Naive thymus-derived CD4-positive, alpha-beta T cell (primary cell): ENCODE results near the gene PCMT1. TPM values are rescaled to one million over a fixed set of nuclear protein-coding genes. Genes with fewer than 3 reads are reported as not detected.

Experiments
- ATAC-seq: fragments of 150-1000 bp; cut with Tn5 transposase; 2 replicates; pipeline ENCODE4 v1.10.0; 2021; ENCODE audit warnings: mild to moderate bottlenecking, moderate library complexity
- CTCF ChIA-PET: fragments of 350-600 bp; sonication (Branson Sonifier 250); formaldehyde crosslinking; loops from one replicate; lab custom pipeline; 2021; ENCODE audit warnings: antibody characterized with exemption; lab: Charles Lee
- POLR2A ChIA-PET: fragments of 350-600 bp; sonication (Branson Sonifier 250); formaldehyde crosslinking; loops from one replicate; lab custom pipeline; 2021; ENCODE audit warnings: antibody characterized with exemption, inconsistent platforms; lab: Charles Lee
- DNase-seq, 9 donors: peaks; one replicate each; pipeline versions ENCODE4 v3.0.0 to v3.0.0-alpha.2; 2020 to 2022; ENCODE audit warnings: mixed read lengths in 1 of 9
- H3K27ac ChIP-seq: one replicate; pipeline ENCODE4 v1.7.0; 2013; ENCODE audit warnings: mild to moderate bottlenecking, low read depth, low read length, moderate library complexity
- H3K27me3 ChIP-seq, 2 donors: one replicate each; pipeline ENCODE4 v1.7.0; 2013; ENCODE audit warnings: low read length in 2 of 2, mild to moderate bottlenecking in 2 of 2, moderate library complexity in 2 of 2; ENCODE audit not compliant: control insufficient read depth in 2 of 2, insufficient read depth in 2 of 2
- H3K36me3 ChIP-seq, 3 experiments: 1 replicate in 2 of 3; 2 replicates in 1 of 3; pipeline ENCODE4 v1.7.0; 2013; ENCODE audit warnings: low read length in 3 of 3, mild to moderate bottlenecking in 3 of 3, moderate library complexity in 1 of 3; ENCODE audit not compliant: insufficient read depth in 3 of 3, control insufficient read depth in 2 of 3
- H3K4me1 ChIP-seq, 2 donors: one replicate each; pipeline ENCODE4 v1.7.0; 2013; ENCODE audit warnings: low read length in 2 of 2, mild to moderate bottlenecking in 2 of 2, moderate library complexity in 1 of 2; ENCODE audit not compliant: control insufficient read depth in 2 of 2, insufficient read depth in 2 of 2
- H3K4me3 ChIP-seq: 2 replicates; pipeline ENCODE4 v1.7.0; 2013; ENCODE audit warnings: mild to moderate bottlenecking, low read length
- H3K9me3 ChIP-seq, 3 experiments: 1 replicate in 2 of 3; 2 replicates in 1 of 3; pipeline ENCODE4 v1.7.0; 2013; ENCODE audit warnings: low read length in 3 of 3; ENCODE audit not compliant: control insufficient read depth in 2 of 3
- H3K27ac Mint-ChIP-seq, 9 donors: one replicate each; pipeline ENCODE4 v1.8.0; 2020 to 2022; ENCODE audit warnings: mixed read lengths in 9 of 9, mild to moderate bottlenecking in 8 of 9, moderate library complexity in 5 of 9, inconsistent platforms in 2 of 9
- H3K27me3 Mint-ChIP-seq, 5 donors: one replicate each; pipeline ENCODE4 v1.8.0; 2021 to 2022; ENCODE audit warnings: mixed read lengths in 5 of 5, mild to moderate bottlenecking in 1 of 5
- H3K36me3 Mint-ChIP-seq, 5 donors: one replicate each; pipeline ENCODE4 v1.8.0; 2020 to 2022; ENCODE audit warnings: mixed read lengths in 5 of 5, mild to moderate bottlenecking in 3 of 5, inconsistent platforms in 1 of 5
- H3K4me1 Mint-ChIP-seq, 7 donors: one replicate each; pipeline ENCODE4 v1.8.0; 2020 to 2022; ENCODE audit warnings: mixed read lengths in 7 of 7, mild to moderate bottlenecking in 3 of 7, inconsistent platforms in 1 of 7
- H3K4me3 Mint-ChIP-seq, 10 donors: one replicate each; pipeline ENCODE4 v1.8.0; 2020 to 2022; ENCODE audit warnings: mild to moderate bottlenecking in 10 of 10, mixed read lengths in 10 of 10, moderate library complexity in 6 of 10, inconsistent platforms in 2 of 10
- H3K9me3 Mint-ChIP-seq, 11 donors: one replicate each; pipeline ENCODE4 v1.8.0; 2020 to 2022; ENCODE audit warnings: mixed read lengths in 11 of 11, mild to moderate bottlenecking in 4 of 11, inconsistent platforms in 1 of 11, moderate library complexity in 1 of 11
- intact Hi-C, 2 donors: fragments of 100-400 bp; cut with micrococcal nuclease; formaldehyde crosslinking; loops; one replicate each; pipeline ENCODE4 v1.15.1; 2023
- polyA plus RNA-seq, 2 donors: library from polyadenylated mRNA; unstranded; fragments of 300-500 nt; fragmentation: Illumina TruSeq; gene quantifications; one replicate each; pipeline ENCODE4 v1.2.3, GENCODE V29; 2021
- total RNA-seq, 6 experiments: library from RNA in 5 of 6; stranded (reverse) in 5 of 6; gene quantifications; 1 replicate in 5 of 6; 2 replicates in 1 of 6; pipeline ENCODE4 v1.2.3 and lab custom pipeline; 2021 to 2026

The PCMT1 gene
- total and polyA plus RNA-seq, 7 experiments from 2014 or later, result 26.6 to 135 (median 51.9) TPM

DNA sequence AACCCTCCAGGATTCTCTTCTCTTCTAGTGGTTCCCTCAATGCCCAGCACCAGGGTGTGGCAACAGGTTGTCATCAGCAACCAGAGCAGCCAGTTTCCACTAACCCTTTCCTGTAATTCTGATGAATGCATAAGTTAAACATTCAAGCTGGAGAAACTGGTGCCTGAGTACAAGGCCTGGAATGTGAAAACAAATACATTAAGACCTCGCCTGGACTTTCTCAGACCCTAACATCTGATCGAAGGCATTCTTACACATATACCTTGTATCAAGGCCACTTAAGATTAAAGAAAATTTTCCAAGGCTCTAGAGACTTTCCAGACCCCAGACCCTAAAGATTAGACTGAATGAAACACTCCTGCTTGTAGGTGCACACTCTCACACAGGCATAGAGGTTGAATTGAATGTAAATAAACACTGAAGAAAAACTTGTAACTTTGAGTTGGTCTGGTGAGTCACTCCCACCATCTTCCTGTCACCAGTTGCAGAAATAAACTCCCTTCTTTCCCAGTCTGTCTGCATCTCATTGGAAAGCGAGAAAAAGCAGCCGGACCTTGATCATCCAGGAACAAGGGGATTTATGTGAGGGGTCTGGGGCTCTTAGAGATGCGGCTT lies 105.6 kb downstream of the PCMT1 start:
- CTCF ChIA-PET, result no interaction called here
- Mint-ChIP-seq H3K4me3 (no peak overlapping the region), H3K27me3 (peaks cover 0 to 20% (median 5%) of the 10 kb centered on the region in 5 donors), H3K36me3 (peaks cover 0 to 6% (median 0%) of the 10 kb centered on the region in 5 donors), H3K9me3 (no peaks in the 10 kb centered on the region), H3K27ac (no peak overlapping the region), H3K4me1 (peaks cover 5 to 33% (median 14%) of the 10 kb centered on the region in 7 donors)
- Histone ChIP-seq H3K27ac (no peak overlapping the region), H3K36me3 (no peaks in the 10 kb centered on the region), H3K4me3 (no peak overlapping the region), H3K4me1 (peaks cover 0 to 4% of the 10 kb centered on the region in 2 donors), H3K9me3 (no peaks in the 10 kb centered on the region), H3K27me3 (no peaks in the 10 kb centered on the region)
- DNase-seq (no peak), ATAC-seq (no peak)
- intact Hi-C loops, result no loop called here
- POLR2A ChIA-PET, result no interaction called here

DNA sequence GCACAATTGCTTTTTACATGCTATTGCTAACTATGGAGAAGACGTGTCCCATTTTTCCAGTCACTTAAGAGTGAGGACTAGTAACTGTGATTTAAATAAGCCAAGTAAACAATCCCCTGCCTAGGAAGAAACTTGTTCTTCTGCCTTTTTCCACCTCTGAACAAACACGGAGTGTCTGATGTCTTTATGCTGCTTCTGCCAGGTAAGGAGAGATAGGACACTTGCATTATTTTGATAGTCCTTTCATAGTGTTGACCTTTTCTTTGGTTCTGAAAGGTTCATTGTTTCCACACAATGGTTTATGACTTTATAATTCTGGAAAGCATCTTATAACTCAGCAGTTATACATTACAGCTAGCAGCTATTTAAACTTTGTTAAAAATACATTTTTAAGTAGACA lies 106.2 kb downstream of the PCMT1 start:
- H3K4me1 Mint-ChIP-seq, result peaks cover 5 to 33% (median 14%) of the 10 kb centered on the region in 7 donors
- H3K36me3 ChIP-seq, result no peaks in the 10 kb centered on the region
- DNase-seq (no peak), ATAC-seq (no peak)
- no peak overlapping the region for H3K27ac Mint-ChIP-seq
- no peaks in the 10 kb centered on the region for H3K9me3 Mint-ChIP-seq
- no peaks in the 10 kb centered on the region for H3K27me3 ChIP-seq
- H3K4me3 ChIP-seq, result no peak overlapping the region
- intact Hi-C loops, result no loop called here
- H3K27me3 Mint-ChIP-seq, result peaks cover 0 to 24% (median 6%) of the 10 kb centered on the region in 5 donors
- H3K27ac ChIP-seq, result no peak overlapping the region
- peaks cover 0 to 4% of the 10 kb centered on the region in 2 donors for H3K4me1 ChIP-seq
- ChIA-PET CTCF (no interaction called here), POLR2A (interaction anchor here (0.6 kb wide), 1 partner anchor 39 kb away, joined by 3 read pairs; no protein-coding TSS in a partner anchor)
- H3K9me3 ChIP-seq, result no peaks in the 10 kb centered on the region
- H3K4me3 Mint-ChIP-seq, result no peak overlapping the region
- H3K36me3 Mint-ChIP-seq, result peaks cover 0 to 6% (median 0%) of the 10 kb centered on the region in 5 donors

DNA sequence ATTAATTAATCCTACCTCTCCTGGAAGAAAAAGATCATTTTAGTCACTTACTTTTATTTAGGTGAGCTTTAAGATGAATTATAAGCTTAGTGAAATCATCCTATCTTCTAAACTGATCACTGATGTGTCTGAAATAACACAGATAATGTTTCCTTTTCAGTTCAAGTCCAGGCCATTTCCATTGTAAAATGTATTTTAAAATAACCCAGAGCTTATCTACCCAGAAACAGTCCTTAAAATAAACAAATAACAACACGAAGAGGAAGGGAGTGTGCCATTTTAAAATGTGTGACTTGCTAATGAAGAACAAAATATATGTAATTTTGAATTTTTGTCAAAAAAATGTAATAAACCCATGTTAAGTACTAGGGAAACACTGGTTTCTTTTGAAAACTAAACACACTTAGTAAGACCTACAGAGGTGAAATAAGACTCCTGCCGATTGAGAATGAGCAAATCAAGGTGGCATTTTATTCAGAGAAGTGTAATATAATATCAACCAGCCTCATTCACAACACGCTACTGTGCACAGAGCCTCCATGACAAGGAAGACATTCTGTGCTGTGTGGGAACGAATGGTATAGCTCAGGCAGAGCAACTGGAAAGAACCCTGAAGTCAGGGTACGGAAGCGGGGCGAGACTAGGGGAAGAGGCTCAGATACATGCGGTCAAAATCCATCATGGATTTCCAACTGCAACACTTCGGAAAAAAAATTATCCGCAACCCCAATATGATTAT lies 106.9 kb downstream of the PCMT1 start:
- peaks cover 5 to 33% (median 14%) of the 10 kb centered on the region in 7 donors for H3K4me1 Mint-ChIP-seq
- CTCF ChIA-PET, result no interaction called here
- H3K36me3 Mint-ChIP-seq, result peaks cover 0 to under 1% (median 0%) of the 10 kb centered on the region in 5 donors
- no peak overlapping the region for H3K4me3 ChIP-seq
- no peak for DNase-seq
- H3K9me3 Mint-ChIP-seq, result peaks cover 0 to 1% (median 0%) of the 10 kb centered on the region in 11 donors
- no peak overlapping the region for H3K27ac ChIP-seq
- intact Hi-C loops, result no loop called here
- H3K4me3 Mint-ChIP-seq, result no peak overlapping the region
- no peak for ATAC-seq
- H3K27ac Mint-ChIP-seq, result no peak overlapping the region
- H3K36me3 ChIP-seq, result no peaks in the 10 kb centered on the region
- peaks cover 0 to 4% of the 10 kb centered on the region in 2 donors for H3K4me1 ChIP-seq
- H3K27me3 Mint-ChIP-seq, result peaks cover 0 to 25% (median 12%) of the 10 kb centered on the region in 5 donors
- POLR2A ChIA-PET, result interaction anchor here (0.6 kb wide), 1 partner anchor 40 kb away, joined by 3 read pairs; no protein-coding TSS in a partner anchor
- no peaks in the 10 kb centered on the region for H3K27me3 ChIP-seq
- no peaks in the 10 kb centered on the region for H3K9me3 ChIP-seq

DNA sequence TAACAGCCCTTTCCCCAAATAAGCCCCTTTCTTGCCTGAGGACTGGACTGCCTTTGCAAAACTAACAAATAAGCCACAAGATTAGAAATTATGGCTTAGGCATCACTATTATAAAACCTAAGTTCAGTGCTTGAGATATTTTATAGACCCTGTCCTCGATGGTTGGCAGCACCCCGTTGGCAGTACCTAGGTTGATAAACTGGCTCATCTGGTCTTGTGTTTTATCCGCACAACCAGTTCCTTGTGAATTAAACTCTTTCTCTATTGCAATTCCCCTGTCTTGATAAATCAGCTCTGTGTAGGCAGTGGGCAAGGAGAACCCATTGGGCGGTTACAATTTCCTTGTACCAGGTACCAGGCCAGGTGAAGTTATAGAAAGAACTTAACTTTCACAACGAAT lies 108.0 kb downstream of the PCMT1 start:
- H3K27ac ChIP-seq, result no peak overlapping the region
- CTCF ChIA-PET, result no interaction called here
- no peaks in the 10 kb centered on the region for H3K36me3 Mint-ChIP-seq
- peaks cover 2 to 25% (median 5%) of the 10 kb centered on the region in 7 donors for H3K4me1 Mint-ChIP-seq
- H3K4me3 Mint-ChIP-seq, result no peak overlapping the region
- peaks cover 0 to 31% (median 12%) of the 10 kb centered on the region in 5 donors for H3K27me3 Mint-ChIP-seq
- H3K27me3 ChIP-seq, result no peaks in the 10 kb centered on the region
- H3K36me3 ChIP-seq, result no peaks in the 10 kb centered on the region
- DNase-seq, result no peak
- intact Hi-C loops, result no loop called here
- POLR2A ChIA-PET, result no interaction called here
- ATAC-seq, result no peak
- no peak overlapping the region for H3K4me3 ChIP-seq
- H3K9me3 ChIP-seq, result no peaks in the 10 kb centered on the region
- H3K9me3 Mint-ChIP-seq, result peaks cover 0 to 1% (median 0%) of the 10 kb centered on the region in 11 donors
- H3K27ac Mint-ChIP-seq, result no peak overlapping the region
- peaks cover 0 to 3% of the 10 kb centered on the region in 2 donors for H3K4me1 ChIP-seq

DNA sequence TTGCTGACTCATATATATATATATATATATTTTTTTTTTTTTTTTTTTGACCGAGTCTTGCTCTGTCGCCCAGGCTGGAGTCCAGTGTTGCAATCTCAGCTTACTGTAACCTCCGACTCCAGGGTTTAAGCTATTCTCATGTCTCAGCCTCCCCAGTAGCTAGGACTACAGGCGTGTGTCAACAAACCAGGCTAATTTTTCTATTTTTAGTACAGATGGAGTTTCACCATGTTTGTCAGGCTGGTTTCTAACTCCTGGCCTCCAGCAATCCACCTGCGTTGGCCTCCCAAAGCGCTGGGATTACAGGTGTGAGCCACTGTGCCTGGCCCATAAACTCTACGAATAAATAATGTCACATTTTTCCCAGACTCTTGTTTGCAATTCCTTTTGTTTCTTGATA lies 109.8 kb downstream of the PCMT1 start:
- Mint-ChIP-seq H3K27me3 (peaks cover 0 to 36% (median 12%) of the 10 kb centered on the region in 5 donors), H3K27ac (no peak overlapping the region), H3K36me3 (no peaks in the 10 kb centered on the region), H3K4me3 (no peak overlapping the region), H3K4me1 (peaks cover 0 to 25% (median 7%) of the 10 kb centered on the region in 7 donors), H3K9me3 (peaks cover 0 to 1% (median 0%) of the 10 kb centered on the region in 11 donors)
- ChIA-PET POLR2A (no interaction called here), CTCF (no interaction called here)
- intact Hi-C loops, result no loop called here
- ATAC-seq (no peak), DNase-seq (no peak)
- no peaks in the 10 kb centered on the region for H3K27me3 ChIP-seq
- no peak overlapping the region for H3K4me3 ChIP-seq
- H3K9me3 ChIP-seq, result no peaks in the 10 kb centered on the region
- H3K4me1 ChIP-seq, result peaks cover 5 to 6% of the 10 kb centered on the region in 2 donors
- H3K27ac ChIP-seq, result no peak overlapping the region
- no peaks in the 10 kb centered on the region for H3K36me3 ChIP-seq

DNA sequence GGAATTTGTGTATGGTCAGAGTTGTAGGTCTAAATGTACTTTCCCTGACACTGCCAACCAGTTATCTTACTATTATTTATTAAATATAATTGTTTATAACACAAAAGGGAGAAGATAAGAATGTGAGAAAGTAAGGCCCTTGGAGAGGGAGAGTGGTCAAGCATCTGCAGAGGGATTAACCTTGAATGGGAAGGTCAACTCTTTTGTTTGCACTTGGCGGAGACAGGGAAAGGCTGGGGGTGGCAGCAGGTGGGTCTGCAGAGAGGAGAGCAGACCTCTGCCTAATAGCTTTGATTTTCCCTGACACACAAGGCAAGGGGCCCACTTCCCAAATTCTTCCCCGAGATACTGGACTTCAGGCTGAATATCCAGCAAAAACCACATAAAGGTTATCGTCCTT lies 110.4 kb downstream of the PCMT1 start:
- Mint-ChIP-seq H3K27ac (no peak overlapping the region), H3K4me1 (peaks cover 0 to 22% (median 10%) of the 10 kb centered on the region in 7 donors), H3K36me3 (no peaks in the 10 kb centered on the region), H3K27me3 (peaks cover 0 to 34% (median 12%) of the 10 kb centered on the region in 5 donors), H3K4me3 (no peak overlapping the region), H3K9me3 (peaks cover 0 to 1% (median 0%) of the 10 kb centered on the region in 11 donors)
- H3K4me3 ChIP-seq, result no peak overlapping the region
- CTCF ChIA-PET, result no interaction called here
- no peak overlapping the region for H3K27ac ChIP-seq
- intact Hi-C loops, result loop anchor here (5.0 to 10.0 kb wide), 5 partner anchors 82 to 835 kb away; partner anchors contain the start of genes KATNA1 (in 2 of the 2) and ULBP2 (in 1 of the 2)
- H3K36me3 ChIP-seq, result no peaks in the 10 kb centered on the region
- H3K4me1 ChIP-seq, result peaks cover 6 to 10% of the 10 kb centered on the region in 2 donors
- no peaks in the 10 kb centered on the region for H3K27me3 ChIP-seq
- ATAC-seq, result no peak
- H3K9me3 ChIP-seq, result no peaks in the 10 kb centered on the region
- POLR2A ChIA-PET, result no interaction called here
- DNase-seq, result no peak
